Esophagus squamous epithelium (tissue), 5 donors: ENCODE results near the gene SPSB4. TPM values are rescaled to one million over a fixed set of nuclear protein-coding genes. Genes with fewer than 3 reads are reported as not detected.

Experiments used
- DNase-seq: peaks from one replicate; lab custom pipeline; 2025; lab: John Stamatoyannopoulos, UW
- H3K27ac ChIP-seq, 4 donors: fragments of 200-600 bp; sonication (generic); one replicate each; pipeline ENCODE4 v1.5.1; 2016 to 2019; ENCODE audit warnings: mild to moderate bottlenecking in 1 of 4
- H3K27me3 ChIP-seq, 4 donors: fragments of 200-600 bp; sonication (generic); 1 replicate in 3 of 4; 2 replicates in 1 of 4; pipeline versions ENCODE4 v1.5.1 to v1.6.0; 2017 to 2021; ENCODE audit warnings: antibody characterized with exemption in 1 of 4
- H3K36me3 ChIP-seq, 3 donors: fragments of 200-600 bp; sonication (generic); one replicate each; pipeline ENCODE4 v1.5.1; 2016 to 2019
- H3K4me1 ChIP-seq, 3 donors: fragments of 200-600 bp; sonication (generic); one replicate each; pipeline ENCODE4 v1.5.1; 2017 to 2019
- H3K4me3 ChIP-seq, 4 donors: fragments of 200-600 bp; sonication (generic); 1 replicate in 3 of 4; 2 replicates in 1 of 4; pipeline ENCODE4 v1.5.1; 2016 to 2019; ENCODE audit warnings: mild to moderate bottlenecking in 2 of 4, moderate library complexity in 1 of 4
- H3K9me3 ChIP-seq, 3 donors: fragments of 200-600 bp; sonication (generic); one replicate each; pipeline ENCODE4 v1.5.1; 2016 to 2019
- POLR2A ChIP-seq, 4 donors: fragments of 450-650 bp; IDR thresholded peaks; one replicate each; pipeline ENCODE4 v1.6.1; 2017; ENCODE audit warnings: antibody characterized with exemption in 4 of 4, mild to moderate bottlenecking in 4 of 4, moderate library complexity in 3 of 4
- WGBS, 2 donors: methylation state at CpG; one replicate each; pipeline ENCODE4 v1.1.5; 2018; 5-methylcytosine and 5-hydroxymethylcytosine counted together
- intact Hi-C: fragments of 100-400 bp; cut with DNase I; formaldehyde crosslinking; loops from one replicate; pipeline ENCODE4 v1.15.0; 2022
- total RNA-seq, 4 donors: library from RNA; depleted of rRNA; stranded (reverse); fragments of >200 nt; gene quantifications; one replicate each; pipeline ENCODE4 v1.1.0, GENCODE V29; 2016
- TF ChIP-seq, protein P1 (sequence below), 6 experiments: fragments of 450-650 bp in 4 of 6; fragments of 200-600 bp in 2 of 6; sonication (generic) in 2 of 6; IDR thresholded peaks; one replicate each; pipeline ENCODE4 v1.5.1; 2016 to 2019; ENCODE audit warnings: antibody characterized with exemption in 6 of 6, mild to moderate bottlenecking in 4 of 6, moderate library complexity in 4 of 6
- donor health status: DM: yes; HTN: yes; CAD: no.

The SPSB4 gene
- total RNA-seq, 4 donors from 2014 or later, result not detected

DNA sequence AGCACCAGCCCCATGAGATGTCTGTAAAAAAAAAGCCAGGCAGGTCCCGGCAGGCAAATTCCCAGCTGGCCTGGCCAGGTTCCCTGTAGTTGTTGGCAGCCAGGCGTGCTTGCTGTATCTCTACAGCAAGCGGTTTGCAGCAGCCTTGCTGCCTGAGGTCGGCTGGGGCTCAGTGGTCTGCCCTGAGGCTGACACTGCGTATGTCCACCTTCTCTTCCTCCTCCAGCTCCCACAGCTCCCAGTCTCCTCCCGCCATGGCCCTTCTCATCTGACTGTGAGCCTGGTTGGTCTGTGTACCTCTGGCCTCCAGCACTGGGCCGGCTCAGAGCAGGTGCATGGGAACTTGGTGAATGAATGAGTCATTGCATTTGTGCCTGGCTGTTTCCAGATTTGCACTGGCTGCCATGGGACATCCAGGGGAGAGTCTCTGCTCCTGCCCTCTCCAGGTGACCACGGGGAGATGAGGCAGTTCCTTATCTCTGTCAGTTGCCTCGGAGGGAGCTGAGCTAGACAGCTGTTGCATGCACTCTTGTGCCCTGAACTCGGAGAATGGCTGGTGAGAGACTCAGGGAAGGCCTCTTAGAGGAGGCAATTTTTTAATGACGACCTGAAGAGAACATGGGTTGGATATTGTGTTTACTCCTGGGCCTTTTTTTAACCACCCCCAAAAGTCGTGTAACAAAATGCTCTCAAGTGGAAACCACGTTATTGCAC, 43.0 kb downstream of the SPSB4 start:
- H3K27me3 ChIP-seq, result peaks cover 0 to 24% (median 0%) of the 10 kb centered on the region in 4 donors
- H3K4me1 ChIP-seq, result peaks cover 7 to 32% (median 19%) of the 10 kb centered on the region in 3 donors
- no peaks in the 10 kb centered on the region for H3K36me3 ChIP-seq
- 30 to 39% methylated on average over 8 to 10 of the region's 13 CpGs for WGBS, 2 donors
- intact Hi-C loops, result no loop called here
- H3K4me3 ChIP-seq, result no peak overlapping the region
- H3K9me3 ChIP-seq, result no peaks in the 10 kb centered on the region
- H3K27ac ChIP-seq, result no peak overlapping the region
- no peak for DNase-seq
- TF ChIP-seq POLR2A (IDR thresholded peaks at IDR 0.05), result no peak
- TF ChIP-seq, protein P1, sequence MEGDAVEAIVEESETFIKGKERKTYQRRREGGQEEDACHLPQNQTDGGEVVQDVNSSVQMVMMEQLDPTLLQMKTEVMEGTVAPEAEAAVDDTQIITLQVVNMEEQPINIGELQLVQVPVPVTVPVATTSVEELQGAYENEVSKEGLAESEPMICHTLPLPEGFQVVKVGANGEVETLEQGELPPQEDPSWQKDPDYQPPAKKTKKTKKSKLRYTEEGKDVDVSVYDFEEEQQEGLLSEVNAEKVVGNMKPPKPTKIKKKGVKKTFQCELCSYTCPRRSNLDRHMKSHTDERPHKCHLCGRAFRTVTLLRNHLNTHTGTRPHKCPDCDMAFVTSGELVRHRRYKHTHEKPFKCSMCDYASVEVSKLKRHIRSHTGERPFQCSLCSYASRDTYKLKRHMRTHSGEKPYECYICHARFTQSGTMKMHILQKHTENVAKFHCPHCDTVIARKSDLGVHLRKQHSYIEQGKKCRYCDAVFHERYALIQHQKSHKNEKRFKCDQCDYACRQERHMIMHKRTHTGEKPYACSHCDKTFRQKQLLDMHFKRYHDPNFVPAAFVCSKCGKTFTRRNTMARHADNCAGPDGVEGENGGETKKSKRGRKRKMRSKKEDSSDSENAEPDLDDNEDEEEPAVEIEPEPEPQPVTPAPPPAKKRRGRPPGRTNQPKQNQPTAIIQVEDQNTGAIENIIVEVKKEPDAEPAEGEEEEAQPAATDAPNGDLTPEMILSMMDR (IDR thresholded peaks at IDR 0.05), result no peak

DNA sequence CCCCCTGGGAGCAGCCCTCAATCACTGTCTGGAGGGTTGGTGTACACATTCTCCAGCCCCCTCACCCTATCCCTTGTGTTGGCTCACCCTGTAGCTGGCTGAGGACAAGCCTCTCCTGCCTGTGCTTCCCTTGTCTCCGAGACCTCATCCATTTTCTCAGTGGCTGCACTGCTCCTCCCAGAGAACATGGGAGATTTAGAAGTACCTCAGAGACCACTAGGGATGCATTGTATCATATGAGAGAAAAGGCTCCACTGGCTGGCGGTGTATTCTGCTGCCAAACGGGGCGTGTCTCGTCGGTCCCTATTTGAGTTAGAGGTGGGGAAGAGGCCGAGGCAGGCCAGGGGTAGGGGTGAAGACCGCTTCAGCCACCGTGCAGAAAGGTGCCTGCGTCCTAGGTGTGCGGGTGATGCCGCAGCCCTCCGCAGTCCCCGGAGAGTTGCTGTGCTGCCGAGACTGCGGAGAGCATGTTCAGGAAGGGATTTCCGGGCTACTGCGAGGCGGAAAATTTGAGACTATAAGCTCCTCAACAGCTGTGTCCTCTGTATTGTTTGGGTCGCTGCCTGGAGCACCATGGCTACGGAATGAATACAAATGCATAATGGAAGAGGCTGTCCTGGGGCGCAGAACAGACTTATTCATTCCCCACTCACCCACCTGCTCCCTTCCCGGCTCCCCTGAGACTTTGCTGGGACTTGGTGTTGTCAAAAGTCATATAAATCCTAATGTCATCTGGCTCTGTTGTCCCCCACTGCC, 43.8 kb downstream of the SPSB4 start:
- no peak for TF ChIP-seq POLR2A (IDR thresholded peaks at IDR 0.05)
- TF ChIP-seq, protein P1 (IDR thresholded peaks at IDR 0.05), result no peak
- WGBS, 2 donors, result 18 to 20% methylated on average over 4 to 5 of the region's 23 CpGs
- Histone ChIP-seq H3K27ac (no peak overlapping the region), H3K36me3 (no peaks in the 10 kb centered on the region), H3K9me3 (no peaks in the 10 kb centered on the region), H3K27me3 (peaks cover 0 to 24% (median 0%) of the 10 kb centered on the region in 4 donors), H3K4me3 (peak overlapping the region in 2 of 4 donors; percentile 32 to 60), H3K4me1 (peaks cover 7 to 32% (median 19%) of the 10 kb centered on the region in 3 donors)
- intact Hi-C loops, result no loop called here
- DNase-seq, result no peak

DNA sequence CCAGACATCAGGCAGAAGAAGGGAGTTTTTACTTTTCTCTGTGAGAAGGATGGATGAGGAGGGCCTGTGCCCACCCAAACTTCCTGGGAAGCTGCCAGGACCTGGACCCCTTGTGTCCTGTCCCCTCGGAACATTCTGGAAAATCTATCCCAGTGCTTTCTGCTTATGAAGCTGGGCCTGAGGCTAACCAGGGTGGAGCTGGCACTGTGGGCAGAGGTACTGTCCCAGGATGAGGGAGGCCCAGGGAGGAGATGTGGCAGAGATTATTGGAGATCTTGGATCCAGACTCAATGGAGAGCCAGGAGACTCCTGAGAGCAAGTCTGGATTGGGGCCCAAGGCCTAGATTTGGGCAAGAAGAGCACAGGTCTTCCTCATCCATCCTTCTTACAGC, 44.4 kb downstream of the SPSB4 start:
- intact Hi-C loops, result no loop called here
- H3K4me1 ChIP-seq, result peaks cover 7 to 32% (median 19%) of the 10 kb centered on the region in 3 donors
- no CpG with 5 or more reads among the region's 1 CpG for WGBS, 2 donors
- peak overlapping the region in 1 of 4 donors; percentile 60 for H3K4me3 ChIP-seq
- TF ChIP-seq POLR2A (IDR thresholded peaks at IDR 0.05), result no peak
- TF ChIP-seq, protein P1 (IDR thresholded peaks at IDR 0.05), result no peak
- H3K27me3 ChIP-seq, result peaks cover 0 to 19% (median 0%) of the 10 kb centered on the region in 4 donors
- no peaks in the 10 kb centered on the region for H3K9me3 ChIP-seq
- no peaks in the 10 kb centered on the region for H3K36me3 ChIP-seq
- no peak for DNase-seq
- no peak overlapping the region for H3K27ac ChIP-seq

DNA sequence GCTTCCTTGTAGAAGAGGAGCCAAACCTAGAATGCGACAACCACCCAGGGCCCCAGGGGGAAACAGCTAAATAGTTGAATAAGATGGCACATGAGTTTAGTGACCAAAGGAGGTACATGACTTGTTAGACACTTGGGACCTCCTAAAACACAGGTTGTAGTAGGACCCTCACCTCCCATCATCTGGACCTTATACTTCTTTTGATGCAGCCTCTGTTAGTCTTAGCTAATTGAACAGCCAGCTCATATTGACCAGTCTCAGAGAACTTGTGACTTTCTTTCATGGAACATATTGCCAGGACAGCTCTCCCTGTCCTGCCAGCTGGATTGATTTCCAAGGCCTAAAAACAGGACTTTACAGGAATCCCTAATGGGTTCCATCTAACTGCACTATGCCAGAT, 45.0 kb downstream of the SPSB4 start:
- H3K27ac ChIP-seq, result no peak overlapping the region

More for the DNA sequence above, 45.0 kb downstream of the SPSB4 start:
- WGBS, 2 donors, result 91 to 100% methylated on average over 1 of the region's 1 CpG
- Histone ChIP-seq H3K36me3 (no peaks in the 10 kb centered on the region), H3K27me3 (peaks cover 0 to 14% (median 0%) of the 10 kb centered on the region in 4 donors), H3K9me3 (no peaks in the 10 kb centered on the region), H3K4me3 (no peak overlapping the region), H3K4me1 (peaks cover 7 to 32% (median 19%) of the 10 kb centered on the region in 3 donors)
- intact Hi-C loops, result no loop called here
- no peak for TF ChIP-seq POLR2A (IDR thresholded peaks at IDR 0.05)
- TF ChIP-seq, protein P1 (IDR thresholded peaks at IDR 0.05), result no peak
- no peak for DNase-seq
